GM18502 (cell line): ENCODE measurements around the gene BBIP1.

Experiments
- ATAC-seq: cut with Tn5 transposase; IDR thresholded peaks from one replicate; pipeline ENCODE4 v1.9.1; 2021; ENCODE audit warnings: mild to moderate bottlenecking; ENCODE audit not compliant: unreplicated experiment, poor library complexity

Gene BBIP1, protein sequence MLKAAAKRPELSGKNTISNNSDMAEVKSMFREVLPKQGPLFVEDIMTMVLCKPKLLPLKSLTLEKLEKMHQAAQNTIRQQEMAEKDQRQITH

GRCh38 chr10:110918643-110919348, at the start of gene BBIP1:
Gene BBIP1 (minus strand): TSS chr10:110919180. CDS start chr10:110918157, 1,023 bp downstream.
- ATAC-seq, result peak; percentile 84

- peak; percentile 68 for ATAC-seq
Observed at GRCh38 chr10:110967645-110968044, 48.7 kb upstream of the BBIP1 start.

- ATAC-seq, result no peak
Observed at GRCh38 chr10:110967009-110967630, 48.1 kb upstream of the BBIP1 start.

DNA sequence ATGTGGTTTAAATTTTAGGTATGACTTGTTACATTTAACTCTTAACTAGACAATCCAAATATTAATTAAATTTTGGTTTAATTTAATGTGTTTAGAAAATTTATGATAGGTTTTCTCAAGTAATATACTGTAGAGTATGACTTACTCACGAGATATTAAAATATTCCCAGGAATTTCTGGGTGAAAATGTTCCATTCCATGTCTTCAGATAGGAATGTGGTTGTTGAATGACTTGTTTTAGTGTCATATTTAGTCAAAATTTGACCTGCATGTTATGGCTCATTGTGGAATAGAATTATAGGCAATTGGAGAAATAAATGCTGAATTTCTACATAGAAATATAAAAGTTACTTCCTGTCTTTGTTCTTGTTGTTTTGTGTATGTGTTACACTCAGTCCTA, 47.2 kb upstream of the BBIP1 start:
- ATAC-seq, result no peak

- no peak for ATAC-seq
Observed at GRCh38 chr10:110965216-110965615, 46.2 kb upstream of the BBIP1 start.

DNA sequence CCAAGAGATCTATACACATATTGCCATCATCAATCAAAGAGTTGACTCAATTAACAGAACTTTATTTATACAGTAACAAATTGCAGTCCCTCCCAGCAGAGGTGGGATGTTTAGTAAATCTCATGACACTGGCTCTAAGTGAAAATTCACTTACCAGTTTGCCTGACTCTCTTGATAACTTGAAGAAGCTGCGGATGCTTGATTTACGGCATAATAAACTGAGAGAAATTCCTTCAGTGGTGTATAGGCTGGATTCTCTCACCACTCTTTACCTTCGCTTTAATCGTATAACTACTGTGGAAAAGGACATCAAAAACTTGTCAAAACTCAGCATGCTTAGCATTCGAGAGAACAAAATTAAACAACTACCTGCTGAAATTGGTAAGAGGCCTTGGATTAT, 45.7 kb upstream of the BBIP1 start:
- ATAC-seq, result no peak

DNA sequence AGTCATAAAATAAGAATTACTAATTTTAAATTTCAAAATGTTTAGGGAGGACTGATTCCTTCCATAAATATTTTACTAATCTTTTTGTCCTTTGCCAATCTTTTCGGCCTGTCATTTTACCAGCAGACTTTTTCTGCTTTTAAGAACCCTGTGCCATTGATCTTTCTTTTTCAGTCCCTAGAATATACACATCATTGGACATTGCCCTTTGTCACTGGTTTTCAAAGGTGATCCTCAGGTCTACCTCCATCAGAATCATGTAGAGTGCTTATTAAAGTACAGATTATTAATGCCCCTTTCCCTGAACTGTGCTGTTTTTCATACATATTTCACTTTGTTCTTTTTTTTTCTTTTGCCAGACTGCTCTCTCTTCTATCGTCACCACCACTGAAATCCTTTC, 44.2 kb upstream of the BBIP1 start:
- no peak for ATAC-seq

DNA sequence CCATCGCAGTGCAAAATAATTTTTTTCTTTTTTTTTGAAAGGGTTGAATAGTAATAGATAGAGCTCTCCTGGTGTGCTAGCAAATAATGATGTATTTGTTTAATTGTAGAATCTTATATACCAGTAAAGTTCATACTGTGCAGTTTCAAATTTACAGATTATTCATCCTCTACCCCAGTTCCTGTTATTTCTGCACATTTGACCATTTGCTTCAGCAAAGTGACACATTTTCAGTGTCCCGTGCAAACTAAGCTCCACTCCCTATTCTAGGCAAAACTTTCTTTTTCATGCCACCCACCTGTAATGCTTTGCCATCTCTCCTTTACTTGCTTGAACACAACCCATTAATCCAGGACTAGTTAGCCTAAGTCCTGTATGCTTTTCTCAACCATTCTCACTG, 43.5 kb upstream of the BBIP1 start:
- ATAC-seq, result no peak

DNA sequence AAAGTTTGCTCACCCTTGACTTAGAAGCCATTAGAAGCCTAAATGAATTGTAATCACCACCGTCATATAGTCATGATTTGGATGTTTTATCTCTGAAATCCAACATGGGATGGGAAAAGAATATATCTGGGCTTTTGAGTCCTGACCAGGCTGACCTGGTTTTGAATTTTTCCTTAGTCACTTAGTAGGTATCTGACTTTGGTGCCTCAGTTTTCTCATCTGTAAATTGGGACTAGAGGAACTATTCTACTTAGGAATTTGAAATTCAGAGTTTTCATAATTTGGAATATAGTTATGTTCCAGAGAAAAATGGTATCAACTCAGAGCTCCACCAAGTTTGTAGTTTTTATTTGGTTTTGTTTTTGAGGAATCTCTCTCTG, 41.3 kb upstream of the BBIP1 start:
- ATAC-seq, result no peak

DNA sequence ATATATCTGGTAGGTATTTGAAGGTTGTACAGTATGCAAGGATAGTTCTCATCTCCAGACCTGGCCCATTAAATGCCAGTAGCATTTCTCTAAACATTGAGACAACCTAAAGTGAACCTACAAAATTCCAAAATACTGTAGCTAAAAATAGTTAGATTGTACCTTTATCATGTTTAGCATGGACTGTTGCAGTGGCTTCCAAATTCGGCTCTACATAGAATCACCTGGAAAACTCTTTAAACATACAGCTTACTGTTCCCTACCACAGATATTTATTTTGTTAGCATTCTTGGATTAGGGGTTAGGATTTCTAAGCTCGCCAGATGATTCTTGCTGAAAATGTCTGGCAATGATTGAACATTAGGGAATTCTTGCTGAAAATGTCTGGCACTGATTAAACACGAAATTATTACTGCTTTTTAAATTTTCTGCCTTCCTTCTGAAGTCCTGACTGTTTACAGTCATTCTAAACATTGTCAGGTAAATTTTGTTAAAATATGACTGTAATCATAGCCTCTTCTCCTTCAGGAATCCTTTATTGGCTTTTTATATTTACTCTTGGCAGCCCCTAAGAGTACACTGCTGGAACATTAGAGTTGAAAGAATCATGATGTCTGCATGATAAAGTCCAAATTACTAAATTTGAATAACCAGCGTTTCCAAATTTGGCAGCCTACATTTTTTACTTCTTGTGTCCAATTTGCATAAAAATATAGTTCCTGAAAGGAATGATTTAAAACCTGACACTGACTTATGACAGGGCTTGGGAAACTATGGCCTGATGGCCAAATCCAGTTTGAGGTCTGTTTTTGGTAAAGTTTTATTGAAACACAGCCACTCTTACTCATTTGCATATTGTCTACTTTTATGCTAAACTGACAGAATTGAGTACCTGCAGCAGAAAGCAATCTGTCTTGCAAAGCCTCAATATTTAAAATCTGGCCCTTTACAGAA, 40.7 kb upstream of the BBIP1 start:
- no peak for ATAC-seq

- ATAC-seq, result no peak
Observed at GRCh38 chr10:110957606-110958005, 38.6 kb upstream of the BBIP1 start.

- ATAC-seq, result no peak
Observed at GRCh38 chr10:110951381-110951780, 32.4 kb upstream of the BBIP1 start.

- no peak for ATAC-seq
Observed at GRCh38 chr10:110947061-110947595, 28.1 kb upstream of the BBIP1 start.

GRCh38 chr10:110946496-110946895, 27.5 kb upstream of the BBIP1 start:
- ATAC-seq, result no peak

GRCh38 chr10:110944792-110945396, 25.9 kb upstream of the BBIP1 start:
- no peak for ATAC-seq

DNA sequence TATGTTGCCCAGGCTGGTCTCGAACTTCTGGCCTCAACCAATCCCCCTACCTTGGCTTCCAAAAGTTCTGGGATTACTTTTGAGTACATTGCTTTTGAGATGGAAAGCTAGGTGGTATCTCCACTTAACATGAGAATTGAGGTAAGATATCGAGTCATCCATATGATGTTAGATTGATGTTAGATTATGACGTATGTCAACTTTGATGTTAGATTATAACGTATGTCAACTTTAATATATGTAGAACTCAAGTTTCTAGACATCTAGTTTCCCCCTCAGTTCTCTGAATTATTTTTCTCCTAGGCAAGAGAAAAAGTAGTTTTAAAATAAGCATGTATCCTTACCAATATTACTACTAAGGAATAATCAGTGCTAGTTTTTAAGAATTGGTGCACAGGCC, 20.4 kb upstream of the BBIP1 start:
- ATAC-seq, result no peak

DNA sequence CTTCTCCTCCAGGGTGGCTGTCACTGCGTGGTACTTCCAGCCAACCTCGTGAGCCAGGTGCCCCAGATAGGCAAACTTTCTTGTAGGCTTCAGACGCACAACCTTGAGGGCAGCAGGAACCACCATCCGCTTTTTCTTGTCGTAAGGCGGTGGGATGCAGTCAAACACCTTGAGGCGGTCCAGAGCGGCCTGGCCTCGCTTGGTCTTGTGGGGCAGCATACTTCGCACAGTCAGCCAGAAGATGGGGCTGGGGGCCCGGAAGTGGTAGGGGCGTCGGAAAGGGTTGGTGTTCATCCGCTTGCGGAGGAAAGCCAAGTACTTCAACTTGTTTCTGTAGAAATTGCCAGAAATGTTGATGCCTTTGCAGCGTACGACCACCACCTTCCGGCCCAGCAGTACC, 17.8 kb upstream of the BBIP1 start:
- ATAC-seq, result no peak

DNA sequence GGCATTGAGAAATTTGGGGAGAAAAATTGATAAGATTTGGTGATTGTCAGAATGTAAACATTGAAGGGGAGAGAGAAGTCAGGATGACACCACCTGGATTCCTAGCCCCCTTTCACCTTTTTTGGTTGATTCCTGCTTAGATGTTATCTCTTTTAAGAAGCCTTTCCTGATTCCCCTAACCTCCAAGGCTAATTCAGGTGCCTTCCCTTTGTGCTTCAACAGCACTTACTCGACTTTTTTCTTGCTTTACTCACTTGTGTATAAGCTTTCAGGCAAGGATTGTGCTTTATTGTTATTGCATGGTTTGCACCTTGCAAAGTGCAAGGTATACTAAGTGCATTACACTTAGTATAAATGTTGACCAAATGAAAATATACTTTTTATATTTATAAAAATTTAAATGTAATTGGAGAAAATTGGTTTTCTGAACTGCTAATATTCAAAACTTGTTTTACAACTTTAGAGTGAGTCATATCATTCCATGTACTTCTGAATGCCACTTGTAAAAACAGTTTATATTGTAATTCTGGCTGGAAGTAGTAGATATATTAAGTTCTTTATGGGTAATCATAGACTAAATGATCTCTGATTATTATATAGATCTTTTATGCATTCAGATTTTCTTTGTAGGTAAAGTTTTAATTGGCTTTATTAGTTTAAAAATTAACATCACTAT, 13.7 kb upstream of the BBIP1 start:
- no peak for ATAC-seq

GRCh38 chr10:110931769-110932381, 12.9 kb upstream of the BBIP1 start:
- ATAC-seq, result no peak
